H9 (cell line): ENCODE measurements around the gene MEGF8. TPM values are rescaled to one million over a fixed set of nuclear protein-coding genes. Genes with fewer than 3 reads are reported as not detected.

Source experiments
- DNase-seq: peaks from one replicate; pipeline ENCODE4 v3.0.0-alpha.2; 2017
- H2AFZ ChIP-seq: one replicate; pipeline ENCODE4 v1.6.1; 2013; ENCODE audit warnings: mild to moderate bottlenecking, low read length, control low read depth, moderate library complexity
- H2AK5ac ChIP-seq: 2 replicates; pipeline ENCODE4 v1.6.1; 2013; ENCODE audit warnings: low read length, control low read depth, mixed read lengths; ENCODE audit not compliant: insufficient read length
- H2BK120ac ChIP-seq: one replicate; pipeline ENCODE4 v1.6.1; 2013; ENCODE audit warnings: low read depth, mild to moderate bottlenecking, low read length, control low read depth, inconsistent platforms; ENCODE audit not compliant: poor library complexity, severe bottlenecking
- H2BK12ac ChIP-seq: 2 replicates; pipeline ENCODE4 v1.6.1; 2013; ENCODE audit warnings: low read length, control low read depth, mixed read lengths, low read depth; ENCODE audit not compliant: insufficient read length
- H2BK15ac ChIP-seq: 2 replicates; pipeline ENCODE4 v1.6.1; 2013; ENCODE audit warnings: low read depth, low read length, control low read depth
- H2BK20ac ChIP-seq: one replicate; pipeline ENCODE4 v1.6.1; 2013; ENCODE audit warnings: low read depth, mild to moderate bottlenecking, low read length, control low read depth, inconsistent platforms; ENCODE audit not compliant: poor library complexity, severe bottlenecking
- H2BK5ac ChIP-seq: 2 replicates; pipeline ENCODE4 v1.6.1; 2013; ENCODE audit warnings: low read length, control low read depth, mixed read lengths; ENCODE audit not compliant: insufficient read length
- H3K14ac ChIP-seq: 2 replicates; pipeline ENCODE4 v1.6.1; 2013; ENCODE audit warnings: low read length, control low read depth; ENCODE audit not compliant: insufficient read depth
- H3K18ac ChIP-seq: 2 replicates; pipeline ENCODE4 v1.6.1; 2013; ENCODE audit warnings: low read depth, mild to moderate bottlenecking, mixed read lengths, low read length, control low read depth; ENCODE audit not compliant: insufficient read length
- H3K23ac ChIP-seq: 2 replicates; pipeline ENCODE4 v1.6.1; 2013; ENCODE audit warnings: low read length, control low read depth, mixed read lengths, low read depth; ENCODE audit not compliant: insufficient read length
- H3K23me2 ChIP-seq: 2 replicates; pipeline ENCODE4 v1.6.1; 2013; ENCODE audit warnings: low read depth, mild to moderate bottlenecking, mixed read lengths, low read length, control low read depth; ENCODE audit not compliant: insufficient read length, poor library complexity, severe bottlenecking
- H3K27ac ChIP-seq: 2 replicates; pipeline ENCODE4 v1.5.1; 2013; ENCODE audit warnings: low read length, control low read depth, mixed read lengths, low read depth; ENCODE audit not compliant: insufficient read length
- H3K27me3 ChIP-seq: 2 replicates; pipeline ENCODE4 v1.6.1; 2013; ENCODE audit warnings: low read length, control low read depth, inconsistent platforms; ENCODE audit not compliant: insufficient read depth
- H3K4ac ChIP-seq: 2 replicates; pipeline ENCODE4 v1.6.1; 2013; ENCODE audit warnings: low read depth, mild to moderate bottlenecking, control low read depth, inconsistent platforms, low read length, moderate library complexity
- H3K4me1 ChIP-seq: 2 replicates; pipeline ENCODE4 v1.6.1; 2013; ENCODE audit warnings: low read length, control low read depth, inconsistent platforms; ENCODE audit not compliant: insufficient read depth
- H3K4me2 ChIP-seq: 2 replicates; pipeline ENCODE4 v1.6.1; 2013; ENCODE audit warnings: low read length, control low read depth, mixed read lengths; ENCODE audit not compliant: insufficient read length, insufficient read depth
- H3K56ac ChIP-seq: 2 replicates; pipeline ENCODE4 v1.6.1; 2013; ENCODE audit warnings: low read depth, mild to moderate bottlenecking, mixed read lengths, low read length, control low read depth; ENCODE audit not compliant: insufficient read length
- H3K79me1 ChIP-seq: 2 replicates; pipeline ENCODE4 v1.6.1; 2013; ENCODE audit warnings: low read depth, mild to moderate bottlenecking, moderate library complexity, low read length, control low read depth, inconsistent platforms; ENCODE audit not compliant: insufficient read depth, poor library complexity, severe bottlenecking
- H3K79me2 ChIP-seq: 2 replicates; pipeline ENCODE4 v1.6.1; 2013; ENCODE audit warnings: low read length, control low read depth, inconsistent platforms; ENCODE audit not compliant: insufficient read depth
- H3K9ac ChIP-seq: 2 replicates; pipeline ENCODE4 v1.6.1; 2013; ENCODE audit warnings: low read length, control low read depth, mixed read lengths; ENCODE audit not compliant: insufficient read length; ENCODE audit errors: extremely low read depth
- H3K9me3 ChIP-seq: one replicate; pipeline ENCODE4 v1.6.1; 2013; ENCODE audit warnings: low read depth, low read length, inconsistent platforms; ENCODE audit not compliant: control insufficient read depth
- H3T11ph ChIP-seq: one replicate; pipeline ENCODE4 v1.6.1; 2013; ENCODE audit warnings: mild to moderate bottlenecking, low read length, control low read depth, inconsistent platforms
- H4K20me1 ChIP-seq: one replicate; pipeline ENCODE4 v1.6.1; 2013; ENCODE audit not compliant: control insufficient read depth, insufficient read length, insufficient read depth
- H4K5ac ChIP-seq: 2 replicates; pipeline ENCODE4 v1.6.1; 2013; ENCODE audit warnings: low read depth, mild to moderate bottlenecking, mixed read lengths, low read length, control low read depth; ENCODE audit not compliant: insufficient read length
- H4K8ac ChIP-seq: replicated peaks from 2 replicates; pipeline ENCODE4 v1.6.1; 2013; ENCODE audit warnings: low read length, control low read depth, mixed read lengths, low read depth; ENCODE audit not compliant: insufficient read length
- H4K91ac ChIP-seq: 2 replicates; pipeline ENCODE4 v1.6.1; 2013; ENCODE audit warnings: low read depth, mild to moderate bottlenecking, moderate library complexity, mixed read lengths, low read length, control low read depth; ENCODE audit not compliant: insufficient read length
- H3K27ac Mint-ChIP-seq, 3 experiments: 2 replicates in 2 of 3; 3 replicates in 1 of 3; pipeline ENCODE4 v1.8.0; 2020 to 2021; ENCODE audit warnings: mixed read lengths in 3 of 3, mild to moderate bottlenecking in 1 of 3, moderate library complexity in 1 of 3
- H3K27me3 Mint-ChIP-seq: 2 replicates; pipeline ENCODE4 v1.8.0; 2021; ENCODE audit warnings: low read depth, mild to moderate bottlenecking, moderate library complexity, mixed read lengths
- H3K36me3 Mint-ChIP-seq, 3 experiments: 2 replicates in 2 of 3; 3 replicates in 1 of 3; pipeline ENCODE4 v1.8.0; 2020 to 2021; ENCODE audit warnings: low read depth in 3 of 3, mixed read lengths in 3 of 3; ENCODE audit not compliant: insufficient read depth in 1 of 3
- H3K4me1 Mint-ChIP-seq, 2 experiments: 2 replicates each; pipeline ENCODE4 v1.8.0; 2020; ENCODE audit warnings: mixed read lengths in 2 of 2
- H3K4me3 Mint-ChIP-seq, 2 experiments: 2 replicates in 1 of 2; 3 replicates in 1 of 2; pipeline ENCODE4 v1.8.0; 2020 to 2021; ENCODE audit warnings: mild to moderate bottlenecking in 2 of 2, mixed read lengths in 2 of 2, moderate library complexity in 1 of 2
- H3K9me3 Mint-ChIP-seq, 2 experiments: 2 replicates in 1 of 2; 3 replicates in 1 of 2; pipeline ENCODE4 v1.8.0; 2020; ENCODE audit warnings: mild to moderate bottlenecking in 2 of 2, mixed read lengths in 2 of 2, moderate library complexity in 1 of 2
- CTCF ChIP-seq: fragments of 200-600 bp; sonication (generic); conservative IDR thresholded peaks from 3 replicates; pipeline ENCODE4 v1.8.0; 2021; ENCODE audit warnings: antibody characterized with exemption, mild to moderate bottlenecking
- WGBS: extraction: QIAGEN DNeasy Blood & Tissue Kit; methylation state at CpG from one replicate; pipeline ENCODE4 v1.1.7; 2013; ENCODE audit warnings: missing lambda C conversion rate, low lambda C conversion rate, mixed read lengths; ENCODE audit not compliant: insufficient read length; ENCODE audit errors: extremely low coverage; 5-methylcytosine and 5-hydroxymethylcytosine counted together
- total RNA-seq: library from RNA; stranded (reverse); gene quantifications from 2 replicates; pipeline ENCODE4 v1.2.1, GENCODE V29; 2021

MEGF8 gene
- total RNA-seq, 1 experiment from 2014 or later: 28.4 TPM

- no peaks in the 10 kb centered on the region for H3K79me1 ChIP-seq
- no peak overlapping the region for H2BK120ac ChIP-seq
- H2AFZ ChIP-seq: no peak overlapping the region
- H3K4me2 ChIP-seq: no peak overlapping the region
- H2BK15ac ChIP-seq: no peak overlapping the region
- TF ChIP-seq CTCF: peak; percentile 79
- H2BK12ac ChIP-seq: no peak overlapping the region
- no peak overlapping the region for H3K4me3 Mint-ChIP-seq
- H2BK5ac ChIP-seq: no peak overlapping the region
- H3K27ac ChIP-seq: no peak overlapping the region
- no peaks in the 10 kb centered on the region for H3K27me3 Mint-ChIP-seq
- no peak overlapping the region for H4K5ac ChIP-seq
- H3K79me2 ChIP-seq: no peaks in the 10 kb centered on the region
- H4K20me1 ChIP-seq: no peaks in the 10 kb centered on the region
- no peaks in the 10 kb centered on the region for H3K9me3 ChIP-seq
- no peak overlapping the region for H2AK5ac ChIP-seq
- no peak overlapping the region for H4K8ac ChIP-seq
- H4K91ac ChIP-seq: no peak overlapping the region
- no peak overlapping the region for H3K4ac ChIP-seq
- H3T11ph ChIP-seq: no peak overlapping the region
- peak overlapping the region in 1 of 3 experiments; percentile 49; a peak in 2 of 7 replicates for H3K27ac Mint-ChIP-seq
- H2BK20ac ChIP-seq: no peak overlapping the region
- H3K27me3 ChIP-seq: no peaks in the 10 kb centered on the region
- no peaks in the 10 kb centered on the region for H3K23me2 ChIP-seq
- no peak overlapping the region for H3K9ac ChIP-seq
- peak; percentile 64 for DNase-seq
- H3K4me1 Mint-ChIP-seq: no peaks in the 10 kb centered on the region
- H3K36me3 Mint-ChIP-seq: peaks cover 5 to 32% (median 21%) of the 10 kb centered on the region in 3 experiments; a peak in 6 of 7 replicates
- no peak overlapping the region for H3K23ac ChIP-seq
- H3K4me1 ChIP-seq: no peaks in the 10 kb centered on the region
- H3K18ac ChIP-seq: no peak overlapping the region
- no peaks in the 10 kb centered on the region for H3K9me3 Mint-ChIP-seq
- no peak overlapping the region for H3K56ac ChIP-seq
- no peak overlapping the region for H3K14ac ChIP-seq
- no CpG with 5 or more reads among the region's 17 CpGs for WGBS
Observed at GRCh38 chr19:42343344-42344110, 18.1 kb downstream of the MEGF8 start.
